Neural cell (in vitro differentiated cells): ENCODE results near the gene HDHD3. TPM values are rescaled to one million over a fixed set of nuclear protein-coding genes. Genes with fewer than 3 reads are reported as not detected.

Experiments
- H2AFZ ChIP-seq: fragments of 200-600, 300-800 bp; sonication (generic), shearing (Covaris generic); 2 replicates; pipeline ENCODE4 v1.6.0; 2014; ENCODE audit warnings: low read depth, mild to moderate bottlenecking, antibody characterized with exemption, low read length, moderate library complexity
- H3F3A ChIP-seq: fragments of 200-600 bp; shearing (Covaris generic); 2 replicates; pipeline ENCODE4 v1.6.1; 2016; ENCODE audit warnings: mild to moderate bottlenecking, moderate library complexity, mixed read lengths, antibody characterized with exemption, low read length; ENCODE audit not compliant: insufficient read depth, poor library complexity, severe bottlenecking
- H3K27ac ChIP-seq: fragments of 200-600, 300-800 bp; sonication (generic), shearing (Covaris generic); 2 replicates; pipeline ENCODE4 v1.5.1; 2014; ENCODE audit warnings: mild to moderate bottlenecking, low read length, moderate library complexity
- H3K27me3 ChIP-seq: fragments of 300-800, 200-600 bp; sonication (generic), shearing (Covaris generic); 2 replicates; pipeline ENCODE4 v1.6.0; 2014; ENCODE audit warnings: mild to moderate bottlenecking, low read depth, low read length, moderate library complexity; ENCODE audit not compliant: insufficient read depth
- H3K36me3 ChIP-seq: fragments of 300-800, 200-600 bp; sonication (generic), shearing (Covaris generic); 2 replicates; pipeline ENCODE4 v1.5.1; 2014; ENCODE audit warnings: mild to moderate bottlenecking, antibody characterized with exemption, low read length, moderate library complexity; ENCODE audit not compliant: insufficient read depth
- H3K4me2 ChIP-seq: fragments of 300-800, 200-600 bp; sonication (generic), shearing (Covaris generic); 2 replicates; pipeline ENCODE4 v1.6.0; 2014; ENCODE audit warnings: mild to moderate bottlenecking, low read length
- H3K4me3 ChIP-seq: fragments of 300-800, 200-600 bp; sonication (generic), shearing (Covaris generic); 2 replicates; pipeline ENCODE4 v1.5.1; 2014; ENCODE audit warnings: mild to moderate bottlenecking, low read length, moderate library complexity
- H3K79me2 ChIP-seq: fragments of 200-600 bp; shearing (Covaris generic); replicated peaks from 2 replicates; pipeline ENCODE4 v1.6.0; 2014; ENCODE audit warnings: mild to moderate bottlenecking, low read length, moderate library complexity; ENCODE audit not compliant: insufficient read depth
- H3K9ac ChIP-seq: fragments of 300-800, 200-600 bp; sonication (generic), shearing (Covaris generic); 2 replicates; pipeline ENCODE4 v1.6.1; 2016; ENCODE audit warnings: mild to moderate bottlenecking, low read length, mixed read lengths
- H3K9me2 ChIP-seq: fragments of 200-600 bp; shearing (Covaris generic); 2 replicates; pipeline ENCODE4 v1.6.1; 2016; ENCODE audit warnings: mild to moderate bottlenecking, low read length, mixed read lengths; ENCODE audit not compliant: insufficient read depth
- H3K9me3 ChIP-seq: fragments of 200-600, 300-800 bp; sonication (generic), shearing (Covaris generic); 2 replicates; pipeline ENCODE4 v1.6.1; 2016; ENCODE audit warnings: mild to moderate bottlenecking, mixed run types, low read length, moderate library complexity, mixed read lengths
- H4K20me1 ChIP-seq: fragments of 200-600 bp; shearing (Covaris generic); 2 replicates; pipeline ENCODE4 v1.6.1; 2016; ENCODE audit warnings: mild to moderate bottlenecking, mixed run types; ENCODE audit not compliant: insufficient read depth
- EP300 ChIP-seq: fragments of 450-650 bp; conservative IDR thresholded peaks from 2 replicates; pipeline ENCODE4 v1.6.1; 2014; ENCODE audit warnings: antibody characterized with exemption, mild to moderate bottlenecking, moderate library complexity; ENCODE audit not compliant: poor library complexity, severe bottlenecking
- EZH2 ChIP-seq: fragments of 200-600, 300-800 bp; shearing (Covaris generic), sonication (generic); IDR thresholded peaks from 2 replicates; pipeline ENCODE4 v1.6.1; 2014; ENCODE audit warnings: antibody characterized with exemption, low read length, borderline replicate concordance, mild to moderate bottlenecking; ENCODE audit not compliant: insufficient read depth, poor library complexity, severe bottlenecking
- MXI1 ChIP-seq: fragments of 450-650 bp; conservative IDR thresholded peaks from 2 replicates; pipeline ENCODE4 v1.6.1; 2014; ENCODE audit warnings: antibody characterized with exemption, mild to moderate bottlenecking; ENCODE audit not compliant: poor library complexity, severe bottlenecking
- POLR2AphosphoS5 ChIP-seq: IDR thresholded peaks from 2 replicates; pipeline ENCODE4 v1.6.1; 2012
- RAD21 ChIP-seq: fragments of 450-650 bp; conservative IDR thresholded peaks from 2 replicates; pipeline ENCODE4 v1.6.1; 2014; ENCODE audit warnings: antibody characterized with exemption, mild to moderate bottlenecking, moderate library complexity
- SMC3 ChIP-seq: fragments of 450-650 bp; conservative IDR thresholded peaks from 2 replicates; pipeline ENCODE4 v1.6.1; 2014; ENCODE audit warnings: antibody characterized with exemption, mild to moderate bottlenecking, moderate library complexity; ENCODE audit not compliant: poor library complexity
- TAF1 ChIP-seq: IDR thresholded peaks from 2 replicates; pipeline ENCODE4 v1.6.1; 2012; ENCODE audit warnings: low read depth
- polyA plus RNA-seq: library from polyadenylated mRNA; depleted of rRNA; stranded (reverse); fragments of >200 nt; gene quantifications from 2 replicates; pipeline ENCODE4 v1.2.3, GENCODE V29; 2014
- TF ChIP-seq, protein P1 (sequence below): IDR thresholded peaks from 2 replicates; pipeline ENCODE4 v1.6.1; 2012; ENCODE audit warnings: borderline replicate concordance
- TF ChIP-seq, protein P2 (sequence below): fragments of 450-650 bp; IDR thresholded peaks from 2 replicates; pipeline ENCODE4 v1.5.1; 2014; ENCODE audit warnings: antibody characterized with exemption, mild to moderate bottlenecking, moderate library complexity; ENCODE audit not compliant: poor library complexity, severe bottlenecking

HDHD3 gene
- polyA plus RNA-seq, 1 donor from 2014 or later = 31.2 TPM

DNA sequence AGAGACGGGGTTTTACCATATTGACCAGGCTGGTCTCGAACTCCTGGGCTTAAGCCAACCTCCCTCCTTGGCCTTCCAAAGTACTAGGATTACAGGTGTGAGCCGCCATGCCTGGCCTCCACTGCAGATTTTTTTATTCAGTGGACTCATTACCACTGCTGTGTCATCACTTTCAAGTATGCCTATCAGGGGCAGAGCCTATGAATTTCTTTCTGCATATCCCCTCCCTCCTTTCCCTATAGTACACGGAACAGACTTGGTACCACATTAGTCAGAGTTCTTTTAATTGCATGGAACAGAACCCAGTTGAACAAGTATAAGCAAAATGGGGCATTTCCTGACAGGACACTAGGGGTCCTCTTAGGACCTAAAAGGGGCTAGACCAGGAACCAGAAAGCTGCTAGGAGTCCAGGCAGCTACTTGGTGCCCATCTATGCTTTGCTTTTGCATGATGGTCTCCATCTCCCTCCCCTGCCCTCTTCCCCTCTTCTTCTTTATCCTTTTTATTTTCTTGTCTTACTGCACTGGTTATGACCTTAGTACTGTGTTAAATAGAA lies 21.7 kb downstream of the HDHD3 start:
- no peak overlapping the region for H3K27ac ChIP-seq
- no peak overlapping the region for H3K4me2 ChIP-seq
- no peaks in the 10 kb centered on the region for H3K79me2 ChIP-seq
- no peaks in the 10 kb centered on the region for H3K9me2 ChIP-seq
- peaks cover 20% of the 10 kb centered on the region for H3K27me3 ChIP-seq
- TF ChIP-seq TAF1 = no peak
- no peak for TF ChIP-seq MXI1
- TF ChIP-seq, protein P1, sequence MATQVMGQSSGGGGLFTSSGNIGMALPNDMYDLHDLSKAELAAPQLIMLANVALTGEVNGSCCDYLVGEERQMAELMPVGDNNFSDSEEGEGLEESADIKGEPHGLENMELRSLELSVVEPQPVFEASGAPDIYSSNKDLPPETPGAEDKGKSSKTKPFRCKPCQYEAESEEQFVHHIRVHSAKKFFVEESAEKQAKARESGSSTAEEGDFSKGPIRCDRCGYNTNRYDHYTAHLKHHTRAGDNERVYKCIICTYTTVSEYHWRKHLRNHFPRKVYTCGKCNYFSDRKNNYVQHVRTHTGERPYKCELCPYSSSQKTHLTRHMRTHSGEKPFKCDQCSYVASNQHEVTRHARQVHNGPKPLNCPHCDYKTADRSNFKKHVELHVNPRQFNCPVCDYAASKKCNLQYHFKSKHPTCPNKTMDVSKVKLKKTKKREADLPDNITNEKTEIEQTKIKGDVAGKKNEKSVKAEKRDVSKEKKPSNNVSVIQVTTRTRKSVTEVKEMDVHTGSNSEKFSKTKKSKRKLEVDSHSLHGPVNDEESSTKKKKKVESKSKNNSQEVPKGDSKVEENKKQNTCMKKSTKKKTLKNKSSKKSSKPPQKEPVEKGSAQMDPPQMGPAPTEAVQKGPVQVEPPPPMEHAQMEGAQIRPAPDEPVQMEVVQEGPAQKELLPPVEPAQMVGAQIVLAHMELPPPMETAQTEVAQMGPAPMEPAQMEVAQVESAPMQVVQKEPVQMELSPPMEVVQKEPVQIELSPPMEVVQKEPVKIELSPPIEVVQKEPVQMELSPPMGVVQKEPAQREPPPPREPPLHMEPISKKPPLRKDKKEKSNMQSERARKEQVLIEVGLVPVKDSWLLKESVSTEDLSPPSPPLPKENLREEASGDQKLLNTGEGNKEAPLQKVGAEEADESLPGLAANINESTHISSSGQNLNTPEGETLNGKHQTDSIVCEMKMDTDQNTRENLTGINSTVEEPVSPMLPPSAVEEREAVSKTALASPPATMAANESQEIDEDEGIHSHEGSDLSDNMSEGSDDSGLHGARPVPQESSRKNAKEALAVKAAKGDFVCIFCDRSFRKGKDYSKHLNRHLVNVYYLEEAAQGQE = no peak
- TF ChIP-seq EZH2 = no peak
- TF ChIP-seq, protein P2, sequence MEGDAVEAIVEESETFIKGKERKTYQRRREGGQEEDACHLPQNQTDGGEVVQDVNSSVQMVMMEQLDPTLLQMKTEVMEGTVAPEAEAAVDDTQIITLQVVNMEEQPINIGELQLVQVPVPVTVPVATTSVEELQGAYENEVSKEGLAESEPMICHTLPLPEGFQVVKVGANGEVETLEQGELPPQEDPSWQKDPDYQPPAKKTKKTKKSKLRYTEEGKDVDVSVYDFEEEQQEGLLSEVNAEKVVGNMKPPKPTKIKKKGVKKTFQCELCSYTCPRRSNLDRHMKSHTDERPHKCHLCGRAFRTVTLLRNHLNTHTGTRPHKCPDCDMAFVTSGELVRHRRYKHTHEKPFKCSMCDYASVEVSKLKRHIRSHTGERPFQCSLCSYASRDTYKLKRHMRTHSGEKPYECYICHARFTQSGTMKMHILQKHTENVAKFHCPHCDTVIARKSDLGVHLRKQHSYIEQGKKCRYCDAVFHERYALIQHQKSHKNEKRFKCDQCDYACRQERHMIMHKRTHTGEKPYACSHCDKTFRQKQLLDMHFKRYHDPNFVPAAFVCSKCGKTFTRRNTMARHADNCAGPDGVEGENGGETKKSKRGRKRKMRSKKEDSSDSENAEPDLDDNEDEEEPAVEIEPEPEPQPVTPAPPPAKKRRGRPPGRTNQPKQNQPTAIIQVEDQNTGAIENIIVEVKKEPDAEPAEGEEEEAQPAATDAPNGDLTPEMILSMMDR = no peak
- no peak for TF ChIP-seq EP300
- no peak for TF ChIP-seq SMC3
- no peak for TF ChIP-seq RAD21
- no peak for TF ChIP-seq POLR2AphosphoS5
- H2AFZ ChIP-seq = no peak overlapping the region
- H4K20me1 ChIP-seq = no peaks in the 10 kb centered on the region
- H3K9ac ChIP-seq = no peak overlapping the region
- no peak overlapping the region for H3K4me3 ChIP-seq
- H3K36me3 ChIP-seq = no peaks in the 10 kb centered on the region
- no peaks in the 10 kb centered on the region for H3F3A ChIP-seq
- H3K9me3 ChIP-seq = no peaks in the 10 kb centered on the region

DNA sequence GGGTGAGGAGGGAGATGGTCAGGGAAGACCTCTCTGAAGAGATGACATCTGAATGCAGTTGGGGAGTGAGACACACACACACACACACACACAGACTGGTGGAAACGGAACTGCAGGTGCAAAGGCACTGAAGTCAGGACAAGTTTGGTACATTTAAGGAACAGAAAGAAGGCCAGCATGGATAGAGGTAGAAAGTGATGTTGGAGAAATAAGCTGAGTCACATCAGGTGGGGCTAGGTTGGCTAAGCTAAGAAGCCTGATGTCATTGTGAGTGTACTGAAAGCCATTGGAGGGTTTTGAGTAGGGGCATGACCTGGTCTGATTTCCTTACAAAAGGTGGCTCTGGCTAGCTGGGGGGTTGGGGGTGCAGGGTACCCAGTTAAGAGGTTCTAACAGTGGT lies 24.4 kb downstream of the HDHD3 start:
- H3K36me3 ChIP-seq = no peaks in the 10 kb centered on the region
- H4K20me1 ChIP-seq = no peaks in the 10 kb centered on the region
- H3K4me3 ChIP-seq = no peak overlapping the region
- H3F3A ChIP-seq = no peaks in the 10 kb centered on the region
- no peaks in the 10 kb centered on the region for H3K9me2 ChIP-seq
- TF ChIP-seq MXI1 (no peak), RAD21 (no peak), EP300 (no peak), POLR2AphosphoS5 (no peak), EZH2 (no peak), SMC3 (no peak), TAF1 (no peak)
- TF ChIP-seq, protein P1 = no peak
- TF ChIP-seq, protein P2 = no peak
- H3K79me2 ChIP-seq = no peaks in the 10 kb centered on the region
- H3K4me2 ChIP-seq = no peak overlapping the region
- H3K9ac ChIP-seq = no peak overlapping the region
- H3K27me3 ChIP-seq = peaks cover 47% of the 10 kb centered on the region
- no peaks in the 10 kb centered on the region for H3K9me3 ChIP-seq
- H3K27ac ChIP-seq = no peak overlapping the region
- no peak overlapping the region for H2AFZ ChIP-seq
